Hepatocyte (in vitro differentiated cells): ENCODE data around the gene DPEP2NB. TPM values are rescaled to one million over a fixed set of nuclear protein-coding genes. Genes with fewer than 3 reads are reported as not detected.
"Not testable (repeated sequence)": the region's sequence is repeated elsewhere in the genome, so short reads cannot be mapped to it uniquely, and the experiment has no call there.

Experiments used
- DNase-seq: peaks from one replicate; pipeline ENCODE4 v3.0.0-alpha.2; 2016; ENCODE audit warnings: low spot score
- H2AFZ ChIP-seq: fragments of 200-600 bp; sonication (generic); 2 replicates; pipeline ENCODE4 v1.6.0; 2016; ENCODE audit warnings: antibody characterized with exemption, mild to moderate bottlenecking
- H3K27ac ChIP-seq: fragments of 200-600 bp; sonication (generic); 2 replicates; pipeline ENCODE4 v1.5.1; 2016; ENCODE audit warnings: mild to moderate bottlenecking
- H3K27me3 ChIP-seq: fragments of 200-600 bp; sonication (generic); 2 replicates; pipeline ENCODE4 v1.6.1; 2016
- H3K36me3 ChIP-seq: fragments of 200-600 bp; sonication (generic); replicated peaks from 2 replicates; pipeline ENCODE4 v1.5.1; 2016; ENCODE audit warnings: low read depth; ENCODE audit not compliant: insufficient read depth
- H3K4me1 ChIP-seq: fragments of 200-600 bp; sonication (generic); 2 replicates; pipeline ENCODE4 v1.5.1; 2016; ENCODE audit warnings: mild to moderate bottlenecking, moderate library complexity; ENCODE audit not compliant: insufficient read depth
- H3K4me2 ChIP-seq: fragments of 200-600 bp; sonication (generic); 2 replicates; pipeline ENCODE4 v1.6.0; 2016
- H3K4me3 ChIP-seq: fragments of 200-600 bp; sonication (generic); 2 replicates; pipeline ENCODE4 v1.5.1; 2016; ENCODE audit warnings: mild to moderate bottlenecking
- H3K79me2 ChIP-seq: fragments of 200-600 bp; sonication (generic); 2 replicates; pipeline ENCODE4 v1.6.0; 2017; ENCODE audit warnings: mild to moderate bottlenecking
- H3K9me2 ChIP-seq: fragments of 200-600 bp; sonication (generic); replicated peaks from 2 replicates; pipeline ENCODE4 v1.6.0; 2017; ENCODE audit warnings: mild to moderate bottlenecking; ENCODE audit not compliant: insufficient read depth
- H3K9me3 ChIP-seq: fragments of 200-600 bp; sonication (generic); 2 replicates; pipeline ENCODE4 v1.5.1; 2016; ENCODE audit warnings: low read depth, mild to moderate bottlenecking
- H4K20me1 ChIP-seq: fragments of 200-600 bp; sonication (generic); 2 replicates; pipeline ENCODE4 v1.6.0; 2016; ENCODE audit warnings: mild to moderate bottlenecking; ENCODE audit not compliant: insufficient read depth, poor library complexity, severe bottlenecking
- CTCF ChIP-seq: fragments of 200-600 bp; sonication (generic); IDR thresholded peaks from 2 replicates; pipeline ENCODE4 v1.5.1; 2016; ENCODE audit warnings: antibody characterized with exemption, mild to moderate bottlenecking; ENCODE audit not compliant: poor library complexity
- EZH2 ChIP-seq: fragments of 200-600 bp; sonication (generic); IDR thresholded peaks from 2 replicates; pipeline ENCODE4 v1.6.1; 2016; ENCODE audit warnings: antibody characterized with exemption, mild to moderate bottlenecking, borderline replicate concordance
- EZH2phosphoT487 ChIP-seq: fragments of 200-600 bp; sonication (generic); IDR thresholded peaks from one replicate; pipeline ENCODE4 v1.6.1; 2018; ENCODE audit warnings: antibody characterized with exemption, mild to moderate bottlenecking, low read depth, moderate library complexity; ENCODE audit not compliant: unreplicated experiment, severe bottlenecking
- WGBS: methylation state at CpG from one replicate; pipeline ENCODE4 v1.1.6; 2016; ENCODE audit warnings: low lambda C conversion rate; ENCODE audit errors: missing lambda C conversion rate; 5-methylcytosine and 5-hydroxymethylcytosine counted together
- polyA plus RNA-seq: library from polyadenylated mRNA; unstranded; fragments of >200 nt; fragmentation: Nextera tagmentation; extraction: Ambion mirVana; gene quantifications from 2 replicates; pipeline ENCODE4 v1.2.1, GENCODE V29; 2016
- total RNA-seq: library from RNA; depleted of rRNA; stranded (reverse); fragments of >200 nt; gene quantifications from 2 replicates; pipeline ENCODE4 v1.2.3, GENCODE V29; 2014

DPEP2NB gene
- total and polyA plus RNA-seq, 2 experiments from 2014 or later = not detected

- H3K27me3 ChIP-seq = no peaks in the 10 kb centered on the region
- H3K79me2 ChIP-seq = no peaks in the 10 kb centered on the region
- no peak overlapping the region for H3K4me3 ChIP-seq
- no peak overlapping the region for H3K27ac ChIP-seq
- no peaks in the 10 kb centered on the region for H3K4me1 ChIP-seq
- no peak for DNase-seq
- 89% methylated on average over 2 of the region's 2 CpGs for WGBS
- no peak for TF ChIP-seq EZH2
- no peak for TF ChIP-seq EZH2phosphoT487
- TF ChIP-seq CTCF = no peak
- H3K4me2 ChIP-seq = no peak overlapping the region
- no peaks in the 10 kb centered on the region for H3K9me3 ChIP-seq
- no peaks in the 10 kb centered on the region for H3K9me2 ChIP-seq
- H2AFZ ChIP-seq = no peak overlapping the region
- H3K36me3 ChIP-seq = no peaks in the 10 kb centered on the region
- no peaks in the 10 kb centered on the region for H4K20me1 ChIP-seq
These were observed 19.5 kb upstream of the DPEP2NB start for GRCh38 chr16:68035227-68035626.

GRCh38 chr16:68033101-68033500, 17.4 kb upstream of the DPEP2NB start:
- Histone ChIP-seq H3K4me2 (no peak overlapping the region), H3K9me3 (no peaks in the 10 kb centered on the region), H3K79me2 (no peaks in the 10 kb centered on the region), H3K9me2 (no peaks in the 10 kb centered on the region), H4K20me1 (no peaks in the 10 kb centered on the region), H2AFZ (no peak overlapping the region), H3K27ac (no peak overlapping the region), H3K4me1 (no peaks in the 10 kb centered on the region), H3K27me3 (no peaks in the 10 kb centered on the region), H3K4me3 (no peak overlapping the region), H3K36me3 (no peaks in the 10 kb centered on the region)
- TF ChIP-seq EZH2 = no peak
- TF ChIP-seq EZH2phosphoT487 = no peak
- no peak for TF ChIP-seq CTCF
- WGBS = 96% methylated on average over 2 of the region's 2 CpGs
- DNase-seq = no peak

- no peaks in the 10 kb centered on the region for H3K9me2 ChIP-seq
- H3K4me2 ChIP-seq = no peak overlapping the region
- TF ChIP-seq EZH2phosphoT487 (no peak), EZH2 (no peak), CTCF (no peak)
- H3K9me3 ChIP-seq = no peaks in the 10 kb centered on the region
- no peak overlapping the region for H2AFZ ChIP-seq
- H3K4me1 ChIP-seq = no peaks in the 10 kb centered on the region
- H3K27ac ChIP-seq = no peak overlapping the region
- H3K36me3 ChIP-seq = no peaks in the 10 kb centered on the region
- H3K4me3 ChIP-seq = no peak overlapping the region
- H3K27me3 ChIP-seq = no peaks in the 10 kb centered on the region
- DNase-seq = no peak
- H4K20me1 ChIP-seq = no peaks in the 10 kb centered on the region
- WGBS = 98% methylated on average over 2 of the region's 2 CpGs
- no peaks in the 10 kb centered on the region for H3K79me2 ChIP-seq
These were observed 16.2 kb upstream of the DPEP2NB start for GRCh38 chr16:68031951-68032350.

GRCh38 chr16:68030108-68030507, 14.4 kb upstream of the DPEP2NB start:
- H3K79me2 ChIP-seq, DNase-seq, H3K9me2 ChIP-seq, H3K27me3 ChIP-seq, H3K4me1 ChIP-seq, H3K9me3 ChIP-seq, H4K20me1 ChIP-seq, H3K4me3 ChIP-seq, H3K4me2 ChIP-seq, H2AFZ ChIP-seq, H3K36me3 ChIP-seq, H3K27ac ChIP-seq: not testable (repeated sequence)
- 62% methylated on average over 6 of the region's 6 CpGs for WGBS
